Measurements from ENCODE around the gene PMPCA. TPM values are rescaled to one million over a fixed set of nuclear protein-coding genes. Genes with fewer than 3 reads are reported as not detected.

The PMPCA gene
- total RNA-seq, 1 experiment from 2014 or later = 54.9 TPM

GRCh38 chr9:136409557-136410455 lies 652 bp upstream of the PMPCA start:
- peak overlapping the region; percentile 29; the same call in 1 of the 2 replicates for H3K27ac ChIP-seq (ENCODE audit: low read length)
- peak; percentile 68 for ATAC-seq
- POLR2A ChIA-PET (ENCODE audit: unreplicated experiment) = interaction anchor here (0.6 kb wide), 1 partner anchor 47 kb away, joined by 3 read pairs; no protein-coding TSS in a partner anchor
- peak overlapping the region; percentile 88 for H3K9ac ChIP-seq (ENCODE audit: low read length)
- no peaks in the 10 kb centered on the region for H3K27me3 ChIP-seq (ENCODE audit: low read length)
- peak; percentile 38 for DNase-seq
- peak overlapping the region; percentile 97 for H3K4me2 ChIP-seq (ENCODE audit: low read length)
- peak overlapping the region; percentile 59; the same call in 1 of the 2 replicates for H2AFZ ChIP-seq (ENCODE audit: low read length)
- peaks cover 20% of the 10 kb centered on the region for H3K36me3 ChIP-seq (ENCODE audit: low read depth, low read length)
- TF ChIP-seq, protein P1, sequence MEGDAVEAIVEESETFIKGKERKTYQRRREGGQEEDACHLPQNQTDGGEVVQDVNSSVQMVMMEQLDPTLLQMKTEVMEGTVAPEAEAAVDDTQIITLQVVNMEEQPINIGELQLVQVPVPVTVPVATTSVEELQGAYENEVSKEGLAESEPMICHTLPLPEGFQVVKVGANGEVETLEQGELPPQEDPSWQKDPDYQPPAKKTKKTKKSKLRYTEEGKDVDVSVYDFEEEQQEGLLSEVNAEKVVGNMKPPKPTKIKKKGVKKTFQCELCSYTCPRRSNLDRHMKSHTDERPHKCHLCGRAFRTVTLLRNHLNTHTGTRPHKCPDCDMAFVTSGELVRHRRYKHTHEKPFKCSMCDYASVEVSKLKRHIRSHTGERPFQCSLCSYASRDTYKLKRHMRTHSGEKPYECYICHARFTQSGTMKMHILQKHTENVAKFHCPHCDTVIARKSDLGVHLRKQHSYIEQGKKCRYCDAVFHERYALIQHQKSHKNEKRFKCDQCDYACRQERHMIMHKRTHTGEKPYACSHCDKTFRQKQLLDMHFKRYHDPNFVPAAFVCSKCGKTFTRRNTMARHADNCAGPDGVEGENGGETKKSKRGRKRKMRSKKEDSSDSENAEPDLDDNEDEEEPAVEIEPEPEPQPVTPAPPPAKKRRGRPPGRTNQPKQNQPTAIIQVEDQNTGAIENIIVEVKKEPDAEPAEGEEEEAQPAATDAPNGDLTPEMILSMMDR (conservative IDR thresholded peaks at IDR 0.05; ENCODE audit: low read depth, low read length) = no peak
- TF ChIP-seq EZH2 (IDR thresholded peaks at IDR 0.05; ENCODE audit: low read length, unreplicated experiment) = no peak
- no peak for TF ChIP-seq EZH2phosphoT487 (IDR thresholded peaks at IDR 0.05; ENCODE audit: borderline replicate concordance, low read length)
- H4K20me1 ChIP-seq (ENCODE audit: low read length) = peaks cover 10% of the 10 kb centered on the region; the same call in 1 of the 2 replicates
- intact Hi-C loops (cut with micrococcal nuclease) = no loop called here
- H3K9me3 ChIP-seq (ENCODE audit: low read length) = no peaks in the 10 kb centered on the region
- peaks cover 18% of the 10 kb centered on the region; the same call in 1 of the 2 replicates for H3K4me1 ChIP-seq (ENCODE audit: insufficient read depth, low read length)
- H3K4me3 ChIP-seq (ENCODE audit: low read length) = peak overlapping the region; percentile 81
- BruUV-seq (replicated peaks) = TSS peak; percentile 45
- H3K79me2 ChIP-seq (ENCODE audit: low read length) = peaks cover 44% of the 10 kb centered on the region
- CTCF ChIA-PET = no interaction called here
- H3K9me2 ChIP-seq (replicated peaks; ENCODE audit: low read length) = no peaks in the 10 kb centered on the region
- H3F3A ChIP-seq (ENCODE audit: low read length, unreplicated experiment) = no peaks in the 10 kb centered on the region

DNA sequence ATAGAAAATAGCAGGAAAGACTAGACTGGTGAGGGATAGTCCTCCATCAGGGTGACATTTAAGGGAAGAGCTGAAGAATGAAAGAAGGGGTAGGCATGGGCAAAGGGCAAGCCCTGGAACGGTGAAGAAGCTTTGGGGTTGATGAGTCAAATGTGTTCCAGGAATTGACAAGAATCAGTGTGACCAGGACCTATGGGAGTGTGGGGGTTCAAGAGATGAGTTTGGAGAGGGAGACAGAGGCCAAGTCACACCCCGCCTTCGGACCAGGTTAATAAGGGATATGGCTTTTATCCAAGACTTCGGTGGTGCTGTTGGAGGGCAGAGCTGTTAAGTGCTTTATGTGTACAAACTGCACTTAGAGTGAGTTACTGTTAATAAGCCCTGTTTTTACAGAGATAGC lies 920 bp downstream of the PMPCA start:
- Histone ChIP-seq H3K9me3 (ENCODE audit: low read length) (no peaks in the 10 kb centered on the region), H3K4me1 (ENCODE audit: insufficient read depth, low read length) (peaks cover 18% of the 10 kb centered on the region; the same call in 1 of the 2 replicates), H2AFZ (ENCODE audit: low read length) (no peak overlapping the region), H3F3A (ENCODE audit: low read length, unreplicated experiment) (no peaks in the 10 kb centered on the region), H4K20me1 (ENCODE audit: low read length) (peaks cover 10% of the 10 kb centered on the region; the same call in 1 of the 2 replicates), H3K79me2 (ENCODE audit: low read length) (peaks cover 44% of the 10 kb centered on the region), H3K4me3 (ENCODE audit: low read length) (peak overlapping the region; percentile 93), H3K4me2 (ENCODE audit: low read length) (peak overlapping the region; percentile 86), H3K27ac (ENCODE audit: low read length) (no peak overlapping the region), H3K9ac (ENCODE audit: low read length) (peak overlapping the region; percentile 95), H3K27me3 (ENCODE audit: low read length) (no peaks in the 10 kb centered on the region), H3K36me3 (ENCODE audit: low read depth, low read length) (peaks cover 28% of the 10 kb centered on the region), H3K9me2 (replicated peaks; ENCODE audit: low read length) (no peaks in the 10 kb centered on the region)
- ATAC-seq (no peak), DNase-seq (no peak)
- BruUV-seq (replicated peaks) = no TSS peak
- intact Hi-C loops (cut with micrococcal nuclease) = no loop called here
- POLR2A ChIA-PET (ENCODE audit: unreplicated experiment) = interaction anchor here (0.6 kb wide), 1 partner anchor 131 kb away, joined by 4 read pairs; no protein-coding TSS in a partner anchor
- CTCF ChIA-PET = no interaction called here
- TF ChIP-seq EZH2 (IDR thresholded peaks at IDR 0.05; ENCODE audit: low read length, unreplicated experiment) (no peak), EZH2phosphoT487 (IDR thresholded peaks at IDR 0.05; ENCODE audit: borderline replicate concordance, low read length) (no peak)
- TF ChIP-seq, protein P1 (conservative IDR thresholded peaks at IDR 0.05; ENCODE audit: low read depth, low read length) = no peak
